GM12891 (cell line): Measurements from ENCODE around the gene TJP2.

Source experiments
- DNase-seq: peaks from one replicate; pipeline ENCODE4 v3.0.0; 2011; ENCODE audit warnings: low spot score; ENCODE audit not compliant: insufficient read length
- FAIRE-seq: peaks from 2 replicates; lab custom pipeline; 2011; peaks lifted over from hg19 to GRCh38; lab: Jason Lieb, UNC
- PAX5 ChIP-seq: IDR thresholded peaks from 2 replicates; pipeline ENCODE4 v1.6.1; 2011; ENCODE audit warnings: low read length, moderate library complexity, mild to moderate bottlenecking; ENCODE audit not compliant: insufficient read depth, severe bottlenecking
- POLR2A ChIP-seq: IDR thresholded peaks from 2 replicates; pipeline ENCODE4 v1.6.1; 2011; ENCODE audit warnings: low read depth, low read length, control low read depth
- POLR2AphosphoS5 ChIP-seq: IDR thresholded peaks from 2 replicates; pipeline ENCODE4 v1.6.1; 2011; ENCODE audit warnings: low read depth, low read length, control low read depth
- POU2F2 ChIP-seq: IDR thresholded peaks from 2 replicates; pipeline ENCODE4 v1.6.1; 2011; ENCODE audit warnings: low read depth, mild to moderate bottlenecking, control low read depth, low read length, moderate library complexity
- SPI1 ChIP-seq: IDR thresholded peaks from 2 replicates; pipeline ENCODE4 v1.6.1; 2011; ENCODE audit warnings: low read depth, low read length, control low read depth
- TAF1 ChIP-seq: IDR thresholded peaks from 2 replicates; pipeline ENCODE4 v1.6.1; 2011; ENCODE audit warnings: low read depth, low read length, control low read depth

TJP2 gene

DNA sequence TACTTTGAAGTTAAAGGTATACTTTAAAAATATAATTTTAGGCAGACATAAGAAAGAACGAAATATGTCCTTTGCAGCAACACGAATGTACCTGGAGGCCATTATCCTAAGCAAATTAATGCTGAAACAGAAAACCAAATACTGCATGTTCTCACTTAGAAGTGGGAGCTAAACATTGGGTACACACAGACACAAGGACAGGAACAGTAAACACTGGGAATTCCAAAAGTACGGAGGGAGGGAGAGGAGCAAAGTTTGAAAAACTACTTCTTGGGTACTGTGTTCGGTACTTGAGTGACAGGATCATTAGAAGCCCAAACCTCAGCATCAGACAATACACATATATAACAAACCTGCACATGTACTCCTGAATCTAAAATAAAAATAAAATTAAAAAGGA, 40.9 kb downstream of the TJP2 start:
- DNase-seq (no peak), FAIRE-seq (no peak)
- no peak for TF ChIP-seq POLR2A
- no peak for TF ChIP-seq SPI1
- no peak for TF ChIP-seq TAF1
- TF ChIP-seq POU2F2, result no peak
- TF ChIP-seq POLR2AphosphoS5, result no peak
- no peak for TF ChIP-seq PAX5

DNA sequence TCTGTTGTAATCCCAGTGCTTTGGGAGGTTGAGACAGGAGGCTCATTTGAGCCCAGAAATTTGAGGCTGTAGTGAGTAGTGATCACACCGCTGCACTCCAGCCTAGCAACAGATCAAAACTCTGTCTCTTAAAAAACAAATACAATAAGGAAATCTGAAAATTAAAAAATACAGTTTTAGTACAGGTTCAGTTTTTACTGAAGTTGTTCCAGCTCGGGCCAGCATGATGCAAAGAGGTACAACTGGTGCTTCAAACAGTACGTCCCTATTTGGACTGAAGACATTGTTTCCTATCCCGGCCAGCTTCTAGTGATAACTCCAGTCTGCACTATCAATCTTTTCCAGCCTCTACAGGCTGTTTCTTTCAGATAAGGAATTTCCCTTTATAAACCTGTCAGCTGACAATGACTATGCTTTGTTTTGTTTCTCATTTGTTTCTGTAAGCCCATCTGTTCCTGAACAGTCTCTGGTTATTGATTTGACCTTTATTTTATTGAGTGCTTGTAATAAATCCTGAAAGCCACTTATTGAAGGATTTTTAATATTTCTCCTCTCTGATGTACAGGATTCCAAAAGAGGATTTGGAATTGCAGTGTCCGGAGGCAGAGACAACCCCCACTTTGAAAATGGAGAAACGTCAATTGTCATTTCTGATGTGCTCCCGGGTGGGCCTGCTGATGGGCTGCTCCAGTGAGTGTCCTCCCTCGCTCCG, 41.9 kb downstream of the TJP2 start:
- no peak for FAIRE-seq
- TF ChIP-seq TAF1 (no peak), POLR2A (no peak), PAX5 (no peak), POU2F2 (no peak), POLR2AphosphoS5 (no peak), SPI1 (no peak)
- DNase-seq, result no peak

DNA sequence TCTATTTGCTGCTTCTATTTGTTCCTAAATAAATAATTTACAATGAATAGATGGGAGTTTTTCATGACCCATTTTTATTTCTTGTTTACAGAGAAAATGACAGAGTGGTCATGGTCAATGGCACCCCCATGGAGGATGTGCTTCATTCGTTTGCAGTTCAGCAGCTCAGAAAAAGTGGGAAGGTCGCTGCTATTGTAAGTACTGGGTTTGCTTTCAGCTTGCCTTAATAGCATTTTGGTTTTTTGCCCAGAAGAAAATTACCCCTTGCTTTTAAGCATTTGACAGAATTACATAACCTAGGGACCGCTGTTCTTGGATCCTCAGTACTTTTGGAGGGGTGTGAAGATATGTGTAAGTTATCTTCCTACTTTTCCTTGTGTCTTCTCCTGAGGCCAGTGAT, 44.1 kb downstream of the TJP2 start:
- DNase-seq (no peak), FAIRE-seq (no peak)
- TF ChIP-seq POLR2A (no peak), PAX5 (no peak), POLR2AphosphoS5 (no peak), POU2F2 (no peak), TAF1 (no peak), SPI1 (no peak)

DNA sequence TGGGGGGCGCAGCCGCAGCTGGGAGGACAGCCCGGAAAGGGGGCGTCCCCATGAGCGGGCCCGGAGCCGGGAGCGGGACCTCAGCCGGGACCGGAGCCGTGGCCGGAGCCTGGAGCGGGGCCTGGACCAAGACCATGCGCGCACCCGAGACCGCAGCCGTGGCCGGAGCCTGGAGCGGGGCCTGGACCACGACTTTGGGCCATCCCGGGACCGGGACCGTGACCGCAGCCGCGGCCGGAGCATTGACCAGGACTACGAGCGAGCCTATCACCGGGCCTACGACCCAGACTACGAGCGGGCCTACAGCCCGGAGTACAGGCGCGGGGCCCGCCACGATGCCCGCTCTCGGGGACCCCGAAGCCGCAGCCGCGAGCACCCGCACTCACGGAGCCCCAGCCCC, 47.0 kb downstream of the TJP2 start:
- FAIRE-seq, result no peak
- TF ChIP-seq TAF1 (no peak), SPI1 (no peak), POLR2AphosphoS5 (no peak), PAX5 (no peak), POLR2A (no peak), POU2F2 (no peak)
- no peak for DNase-seq

DNA sequence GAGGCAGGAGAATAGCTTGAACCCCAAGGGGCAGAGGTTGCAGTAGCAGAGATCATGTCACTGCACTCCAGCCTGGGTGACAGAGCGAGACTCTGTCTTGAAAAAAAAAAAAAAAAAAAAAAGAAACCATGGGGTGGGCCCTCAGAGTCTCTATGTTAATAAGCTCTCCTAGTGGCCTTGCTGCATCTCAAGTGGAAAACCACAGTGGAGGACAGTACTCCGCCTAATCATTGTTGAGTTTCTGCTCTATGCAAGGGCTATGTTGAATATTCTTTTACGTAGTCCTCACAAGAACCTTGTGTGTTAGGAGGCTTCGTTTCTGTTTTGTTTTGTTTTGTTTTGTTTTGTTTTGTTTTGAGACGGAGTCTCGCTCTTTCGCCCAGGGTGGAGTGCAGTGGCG, 48.9 kb downstream of the TJP2 start:
- no peak for DNase-seq
- TF ChIP-seq PAX5 (no peak), SPI1 (no peak), TAF1 (no peak), POLR2A (no peak), POLR2AphosphoS5 (no peak), POU2F2 (no peak)
- FAIRE-seq, result no peak

DNA sequence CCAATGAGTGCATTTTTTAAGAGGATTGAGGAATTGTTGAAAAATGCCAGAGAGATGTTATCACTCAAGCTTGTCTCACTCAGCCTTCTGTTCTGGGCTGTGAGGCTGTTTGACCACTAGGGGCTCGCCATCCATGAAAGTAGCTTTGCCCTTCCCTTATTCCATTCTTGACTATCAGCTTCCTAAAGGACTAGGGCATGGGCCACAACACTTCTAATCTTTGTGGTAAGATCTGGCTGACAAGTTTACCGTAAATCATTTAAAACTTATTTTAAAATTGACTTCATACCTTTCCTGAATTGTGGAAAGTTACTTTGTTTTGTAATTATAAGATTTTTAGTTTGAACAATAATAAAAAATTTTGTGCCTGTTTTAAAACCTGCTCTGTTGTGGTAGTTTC, 49.5 kb downstream of the TJP2 start:
- TF ChIP-seq PAX5, result no peak
- no peak for TF ChIP-seq SPI1
- TF ChIP-seq TAF1, result no peak
- FAIRE-seq (no peak), DNase-seq (peak; percentile 27)

DNA sequence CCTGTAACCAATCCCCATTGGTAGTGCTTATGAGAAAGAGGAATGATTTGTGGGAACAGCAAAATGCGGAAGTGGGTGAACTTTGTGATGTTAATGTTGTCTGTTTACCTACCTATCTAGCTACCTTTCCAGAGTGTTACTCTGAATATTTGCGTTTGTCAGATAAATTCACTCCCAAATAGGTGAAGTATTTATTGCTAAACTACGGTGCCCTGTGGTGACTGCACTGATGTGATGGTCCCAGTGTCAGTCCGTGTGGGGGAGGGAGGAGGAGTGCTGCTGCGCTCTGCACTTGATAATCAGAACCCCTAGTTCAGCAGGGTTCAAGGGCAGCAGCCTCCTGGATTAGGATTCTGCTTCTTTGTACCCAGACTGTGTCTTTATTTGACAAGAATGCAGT, 55.3 kb downstream of the TJP2 start:
- no peak for TF ChIP-seq POLR2A
- no peak for TF ChIP-seq POLR2AphosphoS5
- no peak for TF ChIP-seq TAF1
- no peak for TF ChIP-seq PAX5
- no peak for TF ChIP-seq SPI1
- no peak for TF ChIP-seq POU2F2
- FAIRE-seq (no peak), DNase-seq (no peak)

DNA sequence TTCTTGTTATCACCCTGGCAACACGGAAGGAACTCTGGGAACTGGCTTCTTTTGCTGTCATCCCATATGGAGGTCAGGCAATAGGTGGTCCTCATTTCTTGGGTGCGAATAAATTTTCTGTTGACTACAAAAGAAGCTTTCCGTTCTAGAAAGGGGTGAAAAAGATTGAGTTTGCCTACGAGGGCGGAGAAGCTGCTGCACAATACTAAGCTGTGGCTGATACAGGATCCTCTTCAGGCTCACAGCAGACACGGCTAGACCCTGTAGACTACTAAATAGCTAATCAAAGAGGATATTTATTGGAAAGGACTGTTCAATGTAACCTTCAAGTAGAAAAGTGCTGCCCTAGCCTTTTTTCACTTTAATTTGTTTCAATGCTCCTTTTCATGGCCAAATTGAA, 58.1 kb downstream of the TJP2 start:
- TF ChIP-seq POU2F2 (no peak), SPI1 (no peak), POLR2AphosphoS5 (no peak), POLR2A (no peak), PAX5 (no peak), TAF1 (no peak)
- no peak for FAIRE-seq

DNA sequence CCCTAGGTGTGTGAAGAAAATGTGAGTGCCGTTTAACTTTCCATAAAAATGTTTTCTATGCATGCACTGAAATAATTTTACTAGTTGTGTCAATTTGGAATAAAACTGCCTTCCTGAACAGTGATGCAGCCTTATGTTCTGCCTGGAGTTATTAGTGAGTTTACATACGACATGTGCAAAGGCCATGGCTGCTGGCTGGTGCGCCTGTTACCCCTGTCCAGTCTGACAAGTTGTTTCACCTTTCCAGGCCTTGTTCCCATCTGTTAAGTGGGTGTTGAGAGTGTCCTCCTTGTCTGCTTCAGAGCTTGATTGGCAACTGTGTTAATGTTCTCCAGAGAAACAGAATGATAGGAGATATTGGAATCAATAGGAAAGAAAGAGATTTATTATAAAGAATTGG, 60.6 kb downstream of the TJP2 start:
- TF ChIP-seq POU2F2, result no peak
- FAIRE-seq (no peak), DNase-seq (no peak)

More for the DNA sequence above, 58.1 kb downstream of the TJP2 start:
- no peak for DNase-seq

DNA sequence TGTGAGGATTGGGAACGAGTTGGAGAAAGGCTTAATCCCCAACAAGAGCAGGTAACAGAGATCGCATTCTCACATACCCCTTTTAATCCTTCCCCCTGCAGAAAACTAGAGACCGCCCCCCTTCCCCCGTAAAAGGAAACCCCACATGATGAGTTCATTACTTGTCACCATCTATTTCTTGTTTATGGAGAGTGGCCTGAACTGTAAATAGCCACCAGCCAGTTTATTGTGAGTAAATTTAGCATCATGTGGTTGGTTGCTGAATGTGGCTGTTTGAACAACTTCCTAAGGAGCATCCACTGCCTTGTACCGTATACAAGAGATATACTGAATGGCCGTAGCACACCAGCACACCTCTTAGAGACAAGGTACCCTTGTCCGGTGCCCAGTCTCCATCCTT, 62.1 kb downstream of the TJP2 start:
- TF ChIP-seq POLR2A, result no peak
- no peak for TF ChIP-seq TAF1
- no peak for TF ChIP-seq SPI1
- TF ChIP-seq PAX5, result no peak
- no peak for TF ChIP-seq POLR2AphosphoS5
- no peak for TF ChIP-seq POU2F2
- DNase-seq, result no peak
- no peak for FAIRE-seq
